Natural killer cell (primary cell): Measurements from ENCODE around the gene THRB. TPM values are rescaled to one million over a fixed set of nuclear protein-coding genes. Genes with fewer than 3 reads are reported as not detected.

Experiments
- ATAC-seq, 3 donors: fragments of 150-1000 bp in 2 of 3; fragments of 200-7000 bp in 1 of 3; cut with Tn5 transposase; 1 replicate in 1 of 3; 2 replicates in 2 of 3; pipeline ENCODE4 v1.10.0; 2021; ENCODE audit warnings: mild to moderate bottlenecking in 2 of 3, moderate library complexity in 2 of 3
- DNase-seq, 2 donors: peaks; one replicate each; pipeline versions ENCODE4 v3.0.0 to v3.0.0-alpha.2; 2013 to 2021; ENCODE audit warnings: mixed read lengths in 1 of 2
- H3K27ac ChIP-seq: one replicate; pipeline ENCODE4 v1.5.1; 2013; ENCODE audit warnings: mild to moderate bottlenecking, low read length
- H3K27me3 ChIP-seq: one replicate; pipeline ENCODE4 v1.6.1; 2013; ENCODE audit warnings: low read length; ENCODE audit not compliant: control insufficient read depth, insufficient read depth
- H3K36me3 ChIP-seq: one replicate; pipeline ENCODE4 v1.6.1; 2013; ENCODE audit warnings: low read length; ENCODE audit not compliant: control insufficient read depth, insufficient read depth
- H3K4me1 ChIP-seq: one replicate; pipeline ENCODE4 v1.6.1; 2013; ENCODE audit warnings: low read length; ENCODE audit not compliant: control insufficient read depth, insufficient read depth
- H3K4me3 ChIP-seq: one replicate; pipeline ENCODE4 v1.5.1; 2013; ENCODE audit warnings: low read length
- H3K9me3 ChIP-seq: one replicate; pipeline ENCODE4 v1.6.1; 2013; ENCODE audit warnings: low read length; ENCODE audit not compliant: control insufficient read depth, insufficient read depth
- H3K27ac Mint-ChIP-seq, 2 donors: one replicate each; pipeline ENCODE4 v1.8.0; 2022; ENCODE audit warnings: mild to moderate bottlenecking in 2 of 2, mixed read lengths in 2 of 2, moderate library complexity in 1 of 2
- H3K27me3 Mint-ChIP-seq, 2 donors: one replicate each; pipeline ENCODE4 v1.8.0; 2022; ENCODE audit warnings: low read depth in 2 of 2, mixed read lengths in 2 of 2
- H3K36me3 Mint-ChIP-seq: one replicate; pipeline ENCODE4 v1.8.0; 2022; ENCODE audit warnings: mixed read lengths
- H3K4me1 Mint-ChIP-seq, 2 donors: one replicate each; pipeline ENCODE4 v1.8.0; 2022; ENCODE audit warnings: mixed read lengths in 2 of 2
- H3K4me3 Mint-ChIP-seq: one replicate; pipeline ENCODE4 v1.8.0; 2022; ENCODE audit warnings: mild to moderate bottlenecking, moderate library complexity, mixed read lengths
- H3K9me3 Mint-ChIP-seq, 2 donors: one replicate each; pipeline ENCODE4 v1.8.0; 2022; ENCODE audit warnings: mixed read lengths in 2 of 2
- WGBS: methylation state at CpG from one replicate; pipeline ENCODE4 v1.1.7; 2013; ENCODE audit warnings: missing lambda C conversion rate; ENCODE audit not compliant: insufficient coverage; 5-methylcytosine and 5-hydroxymethylcytosine counted together
- intact Hi-C: fragments of 100-400 bp; cut with micrococcal nuclease; formaldehyde crosslinking; loops from one replicate; pipeline ENCODE4 v1.14.2; 2022
- total RNA-seq, 4 donors: library from RNA; stranded (reverse); fragments of 120-200 nt in 1 of 4; gene quantifications; one replicate each; pipeline versions ENCODE4 v1.2.3 to v1.2.4, GENCODE V29; 2013 to 2022
- TF ChIP-seq, protein P1 (sequence below): fragments of 200-600 bp; IDR thresholded peaks from one replicate; pipeline ENCODE4 v1.8.0; 2022; ENCODE audit warnings: antibody characterized with exemption

Gene THRB
- total RNA-seq, 3 donors from 2014 or later (not counting 1 experiment from before 2014, with no cell fraction given), result 0.05 TPM; not detected in 2

DNA sequence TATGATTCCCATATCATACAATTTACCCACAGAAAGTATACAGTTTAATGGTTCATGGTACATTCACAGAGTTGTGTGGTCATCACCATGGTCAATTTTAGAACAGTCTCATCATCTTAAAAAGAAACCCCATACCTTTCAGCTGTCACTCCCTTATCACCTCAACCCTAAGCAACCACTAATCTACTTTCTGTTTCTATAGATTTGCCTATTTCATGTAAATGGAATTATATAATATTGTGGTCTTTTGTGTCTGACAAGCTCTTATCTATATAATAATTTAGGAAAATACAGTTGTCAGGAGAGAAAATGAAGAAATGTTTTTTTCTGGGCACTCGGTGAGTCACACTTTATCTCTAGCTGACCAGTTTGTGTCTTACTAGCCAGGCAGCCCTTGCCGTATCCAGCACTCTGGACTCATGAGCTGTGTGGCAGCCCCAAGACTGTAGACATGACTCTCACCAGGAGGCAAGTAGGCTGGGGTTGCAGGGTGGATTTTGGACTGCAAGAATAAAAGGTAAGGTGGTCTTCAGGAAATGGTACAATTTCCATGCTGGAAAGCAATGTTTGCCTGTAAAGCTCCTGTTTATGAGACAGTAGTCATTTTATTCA is 234.6 kb downstream of the THRB start:
- 93% methylated on average over 2 of the region's 2 CpGs for WGBS
- Histone ChIP-seq H3K4me1 (peaks cover 2% of the 10 kb centered on the region), H3K27me3 (no peaks in the 10 kb centered on the region), H3K4me3 (no peak overlapping the region), H3K9me3 (no peaks in the 10 kb centered on the region), H3K36me3 (no peaks in the 10 kb centered on the region), H3K27ac (no peak overlapping the region)
- Mint-ChIP-seq H3K27me3 (peaks cover 3 to 5% of the 10 kb centered on the region in 2 donors), H3K4me3 (no peak overlapping the region), H3K4me1 (no peaks in the 10 kb centered on the region), H3K36me3 (no peaks in the 10 kb centered on the region), H3K27ac (no peak overlapping the region), H3K9me3 (no peaks in the 10 kb centered on the region)
- peak in 1 of 3 donors; percentile 42 for ATAC-seq
- TF ChIP-seq, protein P1, sequence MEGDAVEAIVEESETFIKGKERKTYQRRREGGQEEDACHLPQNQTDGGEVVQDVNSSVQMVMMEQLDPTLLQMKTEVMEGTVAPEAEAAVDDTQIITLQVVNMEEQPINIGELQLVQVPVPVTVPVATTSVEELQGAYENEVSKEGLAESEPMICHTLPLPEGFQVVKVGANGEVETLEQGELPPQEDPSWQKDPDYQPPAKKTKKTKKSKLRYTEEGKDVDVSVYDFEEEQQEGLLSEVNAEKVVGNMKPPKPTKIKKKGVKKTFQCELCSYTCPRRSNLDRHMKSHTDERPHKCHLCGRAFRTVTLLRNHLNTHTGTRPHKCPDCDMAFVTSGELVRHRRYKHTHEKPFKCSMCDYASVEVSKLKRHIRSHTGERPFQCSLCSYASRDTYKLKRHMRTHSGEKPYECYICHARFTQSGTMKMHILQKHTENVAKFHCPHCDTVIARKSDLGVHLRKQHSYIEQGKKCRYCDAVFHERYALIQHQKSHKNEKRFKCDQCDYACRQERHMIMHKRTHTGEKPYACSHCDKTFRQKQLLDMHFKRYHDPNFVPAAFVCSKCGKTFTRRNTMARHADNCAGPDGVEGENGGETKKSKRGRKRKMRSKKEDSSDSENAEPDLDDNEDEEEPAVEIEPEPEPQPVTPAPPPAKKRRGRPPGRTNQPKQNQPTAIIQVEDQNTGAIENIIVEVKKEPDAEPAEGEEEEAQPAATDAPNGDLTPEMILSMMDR, result no peak
- no peak for DNase-seq
- intact Hi-C loops, result loop anchor here (5.0 kb wide), 1 partner anchor 1332 kb away; no protein-coding TSS in a partner anchor

DNA sequence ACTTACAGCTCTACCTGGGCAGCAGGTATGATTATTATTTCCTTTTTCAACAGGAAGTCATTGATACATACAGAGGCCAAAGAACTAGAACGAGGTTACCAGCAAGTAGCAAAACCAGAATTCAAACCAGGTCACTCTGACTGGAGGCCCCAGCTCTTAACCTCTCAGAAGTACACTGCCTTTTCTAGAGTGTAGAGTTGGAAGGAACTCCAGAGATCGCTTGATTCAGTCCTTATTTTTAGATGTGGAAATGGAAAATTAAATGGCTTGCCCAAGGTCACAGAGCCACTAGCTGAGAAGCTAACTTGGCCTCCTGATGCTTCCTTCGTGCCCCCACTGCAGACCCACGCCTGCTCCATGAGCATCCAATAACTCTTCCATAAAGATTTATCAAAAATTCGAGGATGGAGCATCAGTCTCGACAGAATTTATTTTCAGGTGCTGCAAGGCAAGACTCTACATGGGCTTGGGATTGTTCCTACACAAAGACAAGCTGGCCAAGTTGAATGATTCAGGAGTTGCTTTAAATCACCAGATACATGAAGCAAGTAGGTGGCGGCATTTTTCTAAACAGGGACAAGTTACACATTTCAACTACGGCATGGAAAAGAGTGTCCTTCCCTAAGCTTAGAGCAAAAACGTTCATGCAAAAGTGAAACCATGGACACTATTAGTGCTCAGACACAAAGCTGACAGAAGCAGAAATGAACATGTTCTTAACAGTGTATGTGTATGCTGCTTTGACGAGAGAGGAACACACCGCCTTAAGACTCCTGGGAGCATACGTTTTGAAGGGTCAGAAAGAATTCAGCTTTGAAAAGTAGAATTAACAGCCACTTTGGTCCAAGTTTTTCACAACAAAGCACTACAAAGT is 235.7 kb downstream of the THRB start:
- Histone ChIP-seq H3K36me3 (no peaks in the 10 kb centered on the region), H3K4me1 (peaks cover 2% of the 10 kb centered on the region), H3K9me3 (no peaks in the 10 kb centered on the region), H3K27me3 (no peaks in the 10 kb centered on the region), H3K27ac (no peak overlapping the region), H3K4me3 (no peak overlapping the region)
- no peak overlapping the region for H3K27ac Mint-ChIP-seq
- intact Hi-C loops, result no loop called here
- H3K36me3 Mint-ChIP-seq, result no peaks in the 10 kb centered on the region
- ATAC-seq (no peak), DNase-seq (no peak)
- H3K27me3 Mint-ChIP-seq, result no peaks in the 10 kb centered on the region
- WGBS, result 78% methylated on average over 11 of the region's 12 CpGs
- H3K9me3 Mint-ChIP-seq, result no peaks in the 10 kb centered on the region
- TF ChIP-seq, protein P1, result no peak
- H3K4me1 Mint-ChIP-seq, result no peaks in the 10 kb centered on the region
- no peak overlapping the region for H3K4me3 Mint-ChIP-seq

DNA sequence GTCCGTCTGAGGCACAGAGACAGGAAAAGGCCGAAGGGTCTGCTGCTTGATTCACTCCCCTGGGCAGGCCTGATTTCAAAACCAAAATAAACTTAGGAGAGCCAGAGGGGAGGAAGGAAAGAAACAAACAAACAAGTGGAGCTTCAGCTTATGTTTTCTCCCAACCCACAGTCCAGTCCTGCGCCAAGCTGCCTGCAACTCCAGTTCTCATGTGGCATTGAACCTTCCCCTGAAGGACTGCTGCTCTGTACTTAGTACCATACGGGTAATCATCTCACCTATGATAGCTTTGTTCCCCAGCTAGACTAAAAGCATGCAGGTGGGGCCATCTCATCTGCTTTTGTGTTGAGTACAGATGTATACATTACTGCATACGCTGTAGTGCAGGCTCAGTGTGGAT is 236.4 kb downstream of the THRB start:
- H3K27ac Mint-ChIP-seq, result no peak overlapping the region
- intact Hi-C loops, result no loop called here
- H3K27me3 Mint-ChIP-seq, result no peaks in the 10 kb centered on the region
- H3K27ac ChIP-seq, result no peak overlapping the region
- ATAC-seq (no peak), DNase-seq (no peak)
- no peaks in the 10 kb centered on the region for H3K27me3 ChIP-seq
- peaks cover 2% of the 10 kb centered on the region for H3K4me1 ChIP-seq
- H3K36me3 Mint-ChIP-seq, result no peaks in the 10 kb centered on the region
- WGBS, result 95% methylated on average over 5 of the region's 5 CpGs
- no peak overlapping the region for H3K4me3 ChIP-seq
- no peaks in the 10 kb centered on the region for H3K9me3 ChIP-seq
- no peaks in the 10 kb centered on the region for H3K36me3 ChIP-seq
- no peaks in the 10 kb centered on the region for H3K4me1 Mint-ChIP-seq
- H3K9me3 Mint-ChIP-seq, result no peaks in the 10 kb centered on the region
- TF ChIP-seq, protein P1, result no peak
- H3K4me3 Mint-ChIP-seq, result no peak overlapping the region
